Activated T-helper 1 cell treated with anti-CD3 and anti-CD28 coated beads, Interleukin-2, amount 50 U/mL, for 16 hours (primary cell): ENCODE data around the gene ANKIB1.

Experiments
- DNase-seq, 2 donors: peaks; one replicate each; pipeline ENCODE4 v3.0.0-alpha.2; 2020; ENCODE audit warnings: low read depth in 1 of 2, low spot score in 1 of 2

The ANKIB1 gene

GRCh38 chr7:92446869-92447344, 201.1 kb downstream of the ANKIB1 start:
- DNase-seq, result no peak

- DNase-seq, result peak; percentile 42 to 71
Observed at GRCh38 chr7:92447345-92448204, 201.8 kb downstream of the ANKIB1 start, which contains the start of gene GATAD1. TSS of gene GATAD1 (plus strand) at chr7:92447482. CDS start at chr7:92447730, 248 bp downstream.

GRCh38 chr7:92448205-92448747, 202.5 kb downstream of the ANKIB1 start:
- peak; percentile 19 to 26 for DNase-seq
